Peyer's patch (tissue), 4 donors: ENCODE data around the gene KCNC4. TPM values are rescaled to one million over a fixed set of nuclear protein-coding genes. Genes with fewer than 3 reads are reported as not detected.

Source experiments
- DNase-seq, 3 donors: peaks; one replicate each; pipeline ENCODE4 v3.0.0-alpha.2; 2017 to 2019
- H3K27ac ChIP-seq, 4 donors: fragments of 200-600 bp; sonication (generic); one replicate each; pipeline ENCODE4 v1.5.1; 2016 to 2019
- H3K27me3 ChIP-seq, 2 donors: fragments of 200-600 bp; sonication (generic); one replicate each; pipeline ENCODE4 v1.5.1; 2019
- H3K36me3 ChIP-seq, 3 donors: fragments of 200-600 bp; sonication (generic); one replicate each; pipeline ENCODE4 v1.5.1; 2016 to 2019
- H3K4me1 ChIP-seq, 4 donors: fragments of 200-600 bp; sonication (generic); one replicate each; pipeline ENCODE4 v1.5.1; 2016 to 2019
- H3K4me3 ChIP-seq, 4 donors: fragments of 200-600 bp; sonication (generic); 1 replicate in 3 of 4; 2 replicates in 1 of 4; pipeline ENCODE4 v1.5.1; 2016 to 2019; ENCODE audit warnings: mild to moderate bottlenecking in 1 of 4
- H3K9me3 ChIP-seq, 4 donors: fragments of 200-600 bp; sonication (generic); one replicate each; pipeline ENCODE4 v1.5.1; 2016 to 2019; ENCODE audit warnings: mild to moderate bottlenecking in 1 of 4
- CTCF ChIP-seq, 6 experiments: fragments of 450-650 bp in 4 of 6; fragments of 200-600 bp in 2 of 6; sonication (generic) in 1 of 6; IDR thresholded peaks; one replicate each; pipeline ENCODE4 v1.5.1; 2017 to 2019; ENCODE audit warnings: antibody characterized with exemption in 6 of 6, mild to moderate bottlenecking in 3 of 6, moderate library complexity in 1 of 6
- POLR2A ChIP-seq, 2 donors: fragments of 450-650 bp; IDR thresholded peaks; one replicate each; pipeline ENCODE4 v1.5.1; 2017; ENCODE audit warnings: antibody characterized with exemption in 2 of 2, mild to moderate bottlenecking in 2 of 2, moderate library complexity in 2 of 2
- total RNA-seq, 4 donors: library from RNA; depleted of rRNA; stranded (reverse); fragments of >200 nt; gene quantifications; one replicate each; pipeline ENCODE4 v1.1.0, GENCODE V29; 2016

The KCNC4 gene
- total RNA-seq, 4 donors from 2014 or later = 6.1 to 18.0 (median 10.4) TPM

GRCh38 chr1:110225756-110226404, 15.8 kb downstream of the KCNC4 start:
- Histone ChIP-seq H3K9me3 (no peaks in the 10 kb centered on the region), H3K36me3 (no peaks in the 10 kb centered on the region), H3K27ac (no peak overlapping the region), H3K4me3 (no peak overlapping the region), H3K27me3 (no peaks in the 10 kb centered on the region), H3K4me1 (peaks cover 0 to 5% (median 0%) of the 10 kb centered on the region in 4 donors)
- no peak for DNase-seq
- TF ChIP-seq CTCF (IDR thresholded peaks at IDR 0.05) (no peak), POLR2A (IDR thresholded peaks at IDR 0.05) (no peak)

- Histone ChIP-seq H3K9me3 (no peaks in the 10 kb centered on the region), H3K36me3 (peaks cover 0 to 7% (median 0%) of the 10 kb centered on the region in 3 donors), H3K27ac (no peak overlapping the region), H3K4me3 (no peak overlapping the region), H3K27me3 (no peaks in the 10 kb centered on the region), H3K4me1 (peaks cover 0 to 5% (median 0%) of the 10 kb centered on the region in 4 donors)
- TF ChIP-seq CTCF (IDR thresholded peaks at IDR 0.05) (no peak), POLR2A (IDR thresholded peaks at IDR 0.05) (no peak)
- no peak for DNase-seq
Measured at GRCh38 chr1:110227774-110228173, 17.7 kb downstream of the KCNC4 start.

GRCh38 chr1:110228381-110228780, 18.3 kb downstream of the KCNC4 start:
- Histone ChIP-seq H3K27ac (no peak overlapping the region), H3K27me3 (no peaks in the 10 kb centered on the region), H3K9me3 (no peaks in the 10 kb centered on the region), H3K4me3 (no peak overlapping the region), H3K4me1 (peaks cover 0 to 5% (median 0%) of the 10 kb centered on the region in 4 donors), H3K36me3 (peaks cover 0 to 13% (median 0%) of the 10 kb centered on the region in 3 donors)
- TF ChIP-seq POLR2A (IDR thresholded peaks at IDR 0.05) (no peak), CTCF (IDR thresholded peaks at IDR 0.05) (no peak)
- no peak for DNase-seq

- Histone ChIP-seq H3K36me3 (peaks cover 0 to 13% (median 0%) of the 10 kb centered on the region in 3 donors), H3K27me3 (no peaks in the 10 kb centered on the region), H3K4me1 (peaks cover 0 to 5% (median 0%) of the 10 kb centered on the region in 4 donors), H3K4me3 (no peak overlapping the region), H3K9me3 (no peaks in the 10 kb centered on the region), H3K27ac (no peak overlapping the region)
- no peak for DNase-seq
- no peak for TF ChIP-seq POLR2A (IDR thresholded peaks at IDR 0.05)
- no peak for TF ChIP-seq CTCF (IDR thresholded peaks at IDR 0.05)
Measured at GRCh38 chr1:110228869-110229268, 18.8 kb downstream of the KCNC4 start.

GRCh38 chr1:110229348-110230001, 19.4 kb downstream of the KCNC4 start:
- H3K4me3 ChIP-seq = no peak overlapping the region
- TF ChIP-seq CTCF (IDR thresholded peaks at IDR 0.05) (no peak), POLR2A (IDR thresholded peaks at IDR 0.05) (no peak)
- peaks cover 0 to 5% (median 0%) of the 10 kb centered on the region in 4 donors for H3K4me1 ChIP-seq
- no peaks in the 10 kb centered on the region for H3K9me3 ChIP-seq
- no peak for DNase-seq
- peaks cover 0 to 13% (median 0%) of the 10 kb centered on the region in 3 donors for H3K36me3 ChIP-seq
- H3K27ac ChIP-seq = no peak overlapping the region
- H3K27me3 ChIP-seq = no peaks in the 10 kb centered on the region
